Measurements from ENCODE around the gene FAM83C.

DNA sequence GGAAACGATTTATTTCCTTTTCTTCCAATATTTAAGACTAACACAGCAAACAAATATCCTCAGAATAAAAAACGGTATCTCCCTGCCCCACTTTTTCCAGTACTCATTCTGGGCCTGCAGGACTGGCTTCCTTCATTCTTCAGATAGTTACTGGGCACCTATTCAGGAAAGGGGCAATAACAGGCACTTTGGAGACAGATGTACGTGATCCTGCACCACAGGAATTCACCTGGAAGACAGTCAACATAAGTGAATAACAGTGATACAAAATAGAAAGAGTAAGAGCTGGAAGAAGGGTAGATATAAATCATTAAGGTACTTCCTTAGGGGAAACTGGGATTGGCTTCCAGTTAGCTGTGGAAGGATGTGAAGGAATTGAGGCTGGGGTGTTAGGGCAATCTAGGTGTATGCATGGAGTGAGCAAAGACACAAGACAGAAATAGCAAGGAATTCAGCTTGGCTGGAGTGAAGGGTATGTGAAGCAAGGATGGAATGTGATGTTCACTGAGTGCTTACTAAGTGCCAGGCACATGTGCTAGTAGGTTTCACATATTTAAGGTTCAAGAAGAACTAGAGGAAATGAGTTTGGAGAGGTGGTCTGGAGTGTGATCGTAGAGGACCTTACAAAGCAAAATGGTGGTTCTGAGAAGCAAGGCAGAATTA lies 49.3 kb upstream of the FAM83C start:
- no peak for TF ChIP-seq POLR2A (IDR thresholded peaks at IDR 0.05)
- TF ChIP-seq POLR2AphosphoS5 (IDR thresholded peaks at IDR 0.05): no peak
- no peak for TF ChIP-seq EP300 (IDR thresholded peaks at IDR 0.05)
- TF ChIP-seq, protein P1, sequence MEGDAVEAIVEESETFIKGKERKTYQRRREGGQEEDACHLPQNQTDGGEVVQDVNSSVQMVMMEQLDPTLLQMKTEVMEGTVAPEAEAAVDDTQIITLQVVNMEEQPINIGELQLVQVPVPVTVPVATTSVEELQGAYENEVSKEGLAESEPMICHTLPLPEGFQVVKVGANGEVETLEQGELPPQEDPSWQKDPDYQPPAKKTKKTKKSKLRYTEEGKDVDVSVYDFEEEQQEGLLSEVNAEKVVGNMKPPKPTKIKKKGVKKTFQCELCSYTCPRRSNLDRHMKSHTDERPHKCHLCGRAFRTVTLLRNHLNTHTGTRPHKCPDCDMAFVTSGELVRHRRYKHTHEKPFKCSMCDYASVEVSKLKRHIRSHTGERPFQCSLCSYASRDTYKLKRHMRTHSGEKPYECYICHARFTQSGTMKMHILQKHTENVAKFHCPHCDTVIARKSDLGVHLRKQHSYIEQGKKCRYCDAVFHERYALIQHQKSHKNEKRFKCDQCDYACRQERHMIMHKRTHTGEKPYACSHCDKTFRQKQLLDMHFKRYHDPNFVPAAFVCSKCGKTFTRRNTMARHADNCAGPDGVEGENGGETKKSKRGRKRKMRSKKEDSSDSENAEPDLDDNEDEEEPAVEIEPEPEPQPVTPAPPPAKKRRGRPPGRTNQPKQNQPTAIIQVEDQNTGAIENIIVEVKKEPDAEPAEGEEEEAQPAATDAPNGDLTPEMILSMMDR (IDR thresholded peaks at IDR 0.05): no peak
